Activated CD4-positive, CD25-positive, alpha-beta regulatory T cell treated with anti-CD3 and anti-CD28 coated beads, Interleukin-2, amount 50 U/mL, for 24 hours (primary cell): Measurements from ENCODE around the gene OR51G1.
"Not testable (repeated sequence)": the region's sequence is repeated elsewhere in the genome, so short reads cannot be mapped to it uniquely, and the experiment has no call there.

ENCODE experiments used
- ATAC-seq, 2 donors: fragments of 150-1000 bp; cut with Tn5 transposase; one replicate each; pipeline ENCODE4 v1.10.0; 2021; ENCODE audit warnings: mild to moderate bottlenecking in 1 of 2, moderate library complexity in 1 of 2

Gene OR51G1, protein sequence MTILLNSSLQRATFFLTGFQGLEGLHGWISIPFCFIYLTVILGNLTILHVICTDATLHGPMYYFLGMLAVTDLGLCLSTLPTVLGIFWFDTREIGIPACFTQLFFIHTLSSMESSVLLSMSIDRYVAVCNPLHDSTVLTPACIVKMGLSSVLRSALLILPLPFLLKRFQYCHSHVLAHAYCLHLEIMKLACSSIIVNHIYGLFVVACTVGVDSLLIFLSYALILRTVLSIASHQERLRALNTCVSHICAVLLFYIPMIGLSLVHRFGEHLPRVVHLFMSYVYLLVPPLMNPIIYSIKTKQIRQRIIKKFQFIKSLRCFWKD

DNA sequence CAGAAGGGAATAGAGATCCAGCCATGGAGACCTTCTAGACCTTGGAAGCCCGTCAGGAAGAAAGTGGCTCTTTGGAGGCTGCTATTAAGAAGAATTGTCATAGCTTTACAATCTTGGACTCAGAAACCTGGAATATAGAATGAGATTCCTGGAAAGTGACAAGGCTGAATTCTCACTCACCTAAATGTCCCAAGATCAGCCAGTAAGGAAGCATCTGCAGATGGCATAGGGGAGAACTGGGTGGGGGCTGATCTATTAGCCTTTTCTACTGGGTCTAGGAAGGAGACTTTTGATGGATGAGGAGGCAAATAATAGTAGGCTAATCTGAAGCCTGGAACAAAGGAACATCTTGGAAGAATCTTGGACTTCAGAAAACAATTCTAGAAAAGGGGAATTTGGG lies at the start of gene OR51G1:
OR51G1 (minus strand) TSS at position 101 of the 400 bp plus-strand sequence; CDS start at position 101, 0 bp downstream.
- no peak for ATAC-seq

DNA sequence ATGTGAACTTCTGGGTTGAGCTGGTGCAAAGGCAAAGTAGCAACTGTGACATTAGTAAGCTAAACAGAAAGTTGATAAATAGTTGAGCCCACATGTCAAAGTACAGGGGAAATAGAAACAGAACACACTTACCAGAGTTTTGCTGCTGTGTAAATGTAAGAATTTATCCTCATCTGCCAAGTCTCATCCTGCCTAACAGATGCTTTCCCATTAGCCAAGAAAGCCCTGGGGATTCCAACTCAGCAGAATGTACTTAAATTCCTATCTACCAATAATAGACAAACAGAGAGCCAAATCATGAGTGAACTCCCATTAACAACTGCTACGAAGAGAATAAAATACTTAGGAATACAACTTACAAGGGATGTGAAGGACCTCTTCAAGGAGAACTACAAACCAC lies 38.7 kb upstream of the OR51G1 start:
- no peak for ATAC-seq

DNA sequence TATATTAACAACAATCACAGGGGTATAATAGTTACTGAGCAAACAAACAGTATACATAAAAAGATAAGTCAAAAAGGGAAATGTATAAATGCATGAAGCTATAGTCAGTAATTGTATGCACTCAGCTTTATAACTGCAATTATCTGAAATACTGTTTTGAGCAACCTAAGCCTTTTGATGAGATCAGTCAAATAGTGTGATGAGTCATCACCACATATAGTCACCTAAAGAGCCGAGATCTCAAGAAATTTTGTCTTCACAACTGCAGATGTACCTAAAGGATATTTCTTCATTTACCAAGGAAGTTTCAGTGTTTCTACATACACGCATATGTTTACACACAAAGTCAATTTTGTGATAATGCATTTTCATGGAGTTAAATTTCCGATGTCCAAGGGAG lies 36.7 kb upstream of the OR51G1 start:
- ATAC-seq = no peak

DNA sequence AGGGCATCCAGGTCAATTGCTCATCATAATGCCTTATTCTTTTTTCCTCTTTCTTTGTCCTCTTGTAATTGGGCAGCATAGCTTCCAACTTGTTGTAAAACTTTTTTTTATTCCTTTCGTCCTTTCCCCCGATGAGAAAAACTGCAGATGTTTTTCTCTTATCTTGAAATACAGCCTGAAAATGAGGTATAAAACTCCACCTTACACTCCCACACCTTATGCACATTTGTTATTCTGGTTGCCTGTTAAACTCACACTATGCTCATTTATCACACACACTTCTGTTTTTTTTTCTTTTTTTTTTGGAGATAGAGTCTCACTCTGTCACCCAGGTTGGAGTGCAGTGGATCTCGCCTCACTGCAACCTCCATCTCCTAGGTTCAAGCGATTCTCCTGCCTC lies 33.3 kb upstream of the OR51G1 start:
- no peak for ATAC-seq

DNA sequence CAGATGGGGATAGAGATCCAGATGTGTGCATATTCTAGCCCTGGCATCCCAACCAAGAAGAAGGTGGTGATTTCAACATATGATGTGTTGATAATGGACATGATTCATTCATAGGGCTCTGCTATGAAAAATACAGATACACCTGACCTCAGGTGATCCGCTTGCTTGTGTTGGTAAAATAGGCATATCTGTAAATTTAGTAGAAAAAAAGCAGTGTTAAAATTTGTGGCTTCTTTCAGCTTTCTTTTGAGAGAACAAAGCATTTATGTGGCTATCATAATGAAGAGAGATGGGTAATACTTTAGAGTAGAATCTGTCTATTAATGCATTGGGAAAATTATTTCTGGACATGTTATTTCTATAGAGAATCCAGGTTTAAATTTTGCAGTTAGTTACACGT lies 31.5 kb upstream of the OR51G1 start, which contains the start of gene OR51A2:
OR51A2 (minus strand) TSS at position 101 of the 400 bp plus-strand sequence; CDS start at position 101, 0 bp downstream.
- not testable (repeated sequence) for ATAC-seq

DNA sequence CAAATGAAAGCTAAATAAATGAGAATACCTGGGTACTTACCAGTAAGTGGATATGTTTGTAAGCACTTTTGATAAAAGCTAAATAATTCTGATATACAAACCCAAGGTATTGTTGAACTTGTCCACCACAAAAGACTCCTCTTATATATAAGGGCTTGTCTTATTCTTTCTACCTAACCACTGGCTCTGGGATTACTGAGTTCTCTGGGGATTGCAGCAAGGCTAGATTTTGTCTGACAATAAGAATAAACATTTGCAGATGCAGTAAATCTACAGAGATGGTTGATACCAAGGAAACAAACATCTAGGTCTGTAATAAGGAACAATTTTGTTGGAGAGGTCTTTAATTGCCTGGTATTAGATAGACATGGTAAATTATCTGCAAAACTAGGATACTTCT lies 23.4 kb upstream of the OR51G1 start, which contains the start of gene OR51A4:
OR51A4 (minus strand) TSS at position 101 of the 400 bp plus-strand sequence. CDS start 505 bp downstream, outside the sequence.
- no peak for ATAC-seq

DNA sequence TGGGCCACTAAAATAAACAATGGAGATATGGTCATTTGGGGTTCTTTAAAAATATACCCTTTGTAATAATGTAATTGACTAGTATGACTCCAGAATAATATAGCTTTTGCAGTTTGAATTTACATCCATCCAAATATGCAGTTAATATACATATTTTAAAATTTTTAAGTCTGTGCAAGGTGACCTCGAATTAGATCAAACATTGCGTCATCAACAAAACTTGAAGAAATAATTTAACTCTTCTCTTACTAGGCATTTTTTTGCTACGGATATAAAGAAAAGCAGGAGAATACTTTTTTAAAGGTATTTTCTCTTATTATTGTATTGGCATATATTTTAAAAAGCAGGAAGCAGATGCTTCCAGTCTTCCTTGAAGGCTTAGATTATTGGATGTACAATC lies 12.6 kb upstream of the OR51G1 start:
- ATAC-seq = no peak

DNA sequence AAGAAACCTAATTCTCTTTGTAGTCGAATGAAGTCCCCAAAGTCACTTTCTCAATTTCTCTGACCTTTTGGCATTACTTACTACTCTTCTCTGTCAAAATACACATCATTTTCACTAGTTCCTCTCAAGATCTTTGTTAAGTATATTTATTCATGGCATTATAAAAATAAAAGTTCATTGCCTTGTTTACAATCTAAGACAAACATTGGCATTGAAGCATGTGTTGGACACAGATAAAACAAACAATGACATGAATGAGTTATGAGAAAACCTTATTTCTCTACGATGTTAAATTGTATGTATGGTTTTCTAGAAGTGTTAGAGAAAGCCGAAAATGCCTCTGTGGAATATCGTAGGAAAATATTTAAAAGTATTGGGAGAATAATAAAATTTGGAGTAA lies 8.6 kb upstream of the OR51G1 start:
- ATAC-seq = no peak

DNA sequence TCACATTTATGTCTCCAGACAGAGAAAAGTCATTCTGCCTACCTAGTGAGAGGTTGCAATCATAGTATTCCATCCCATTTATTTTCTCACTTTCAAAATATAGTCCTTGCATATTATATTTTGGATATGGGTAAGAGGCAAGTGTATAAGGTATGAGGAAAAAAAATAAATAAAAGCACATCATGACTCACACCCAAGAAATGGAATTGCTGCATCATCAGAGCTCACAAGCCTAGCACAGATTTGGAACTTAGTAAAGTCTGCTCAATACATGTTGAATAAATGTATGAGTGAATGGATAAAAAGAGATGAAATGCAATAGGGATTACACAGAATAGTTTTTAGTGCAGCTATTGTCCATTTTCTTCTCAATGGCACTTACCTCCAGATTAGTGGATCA lies 2.5 kb upstream of the OR51G1 start:
- no peak for ATAC-seq

DNA sequence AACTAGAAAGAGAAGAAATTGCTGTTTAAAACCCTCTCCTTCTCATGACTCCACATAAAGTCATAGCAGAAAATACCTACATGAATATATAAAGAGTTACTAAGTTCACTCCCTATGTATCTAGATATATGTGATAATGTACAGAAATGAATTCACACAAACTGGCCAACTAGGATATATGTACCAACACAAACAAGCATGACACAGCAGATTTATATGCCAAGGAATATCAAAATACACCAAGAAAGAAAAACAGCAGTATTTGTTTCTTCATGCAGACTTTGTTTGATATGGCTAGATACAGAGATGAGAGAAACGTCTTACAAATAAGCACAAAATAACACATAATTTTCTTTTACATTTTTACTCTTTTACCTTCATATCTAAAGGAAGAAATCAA lies 1.8 kb downstream of the OR51G1 start:
- ATAC-seq = no peak

DNA sequence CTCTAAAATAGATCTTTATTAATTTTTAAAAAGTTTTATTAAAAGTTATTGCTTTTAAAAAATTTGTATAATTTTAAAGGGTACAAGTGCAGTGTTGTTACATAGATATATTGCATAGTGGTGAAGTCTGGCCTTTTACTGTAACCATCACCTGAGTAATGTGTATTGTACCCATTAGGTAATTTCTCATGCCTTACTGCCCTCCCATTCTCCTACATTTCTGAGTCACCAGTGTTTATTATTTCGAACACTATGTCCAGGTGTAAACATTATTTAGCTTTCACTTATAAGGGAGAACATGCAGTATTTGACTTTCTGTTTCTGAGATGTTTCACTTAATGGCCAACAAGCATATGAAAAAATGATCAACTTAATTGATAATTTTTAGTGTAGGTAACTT lies 2.3 kb downstream of the OR51G1 start:
- ATAC-seq = no peak

DNA sequence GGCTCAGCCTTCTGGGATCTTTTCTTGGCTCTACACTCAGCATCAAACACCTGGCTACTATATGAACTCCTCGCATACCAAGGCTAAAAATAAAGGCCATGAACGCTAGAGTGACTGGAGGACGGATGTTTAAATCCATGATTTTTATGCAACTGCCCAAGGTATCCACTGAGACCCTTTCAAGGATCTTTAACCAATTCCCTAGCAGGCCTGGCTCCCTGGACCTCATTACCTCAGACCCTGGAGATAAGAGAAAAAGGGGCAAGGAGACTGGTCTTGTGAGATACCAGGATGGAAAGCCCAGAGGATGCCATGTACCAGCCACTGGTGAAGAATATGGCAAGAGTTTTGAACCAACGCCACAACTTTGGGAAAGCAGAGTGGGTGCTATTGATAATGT lies 4.9 kb downstream of the OR51G1 start, which contains the start of gene OR51G2:
OR51G2 (minus strand) TSS at position 101 of the 400 bp plus-strand sequence. CDS start 3,687 bp downstream, outside the sequence.
- no peak for ATAC-seq

DNA sequence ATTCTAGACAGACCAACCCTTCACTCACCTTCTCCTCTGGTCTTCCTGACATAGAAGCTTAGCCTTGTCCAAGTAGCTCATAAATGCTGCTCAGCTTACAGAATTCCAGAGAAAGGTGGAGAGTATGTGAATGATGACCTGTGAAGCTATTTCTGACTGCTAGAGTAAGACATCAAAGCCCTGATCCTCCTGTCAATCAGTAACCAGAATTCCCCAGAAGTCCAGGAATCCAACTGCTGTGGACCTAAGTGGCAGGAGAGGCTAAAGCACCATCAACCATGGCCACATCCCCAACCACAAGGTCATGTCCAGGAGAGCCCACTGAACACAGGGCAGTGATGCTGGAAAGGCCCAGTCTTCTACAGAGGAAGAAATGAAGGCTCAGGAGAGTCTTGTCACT lies 7.6 kb downstream of the OR51G1 start:
- no peak for ATAC-seq

DNA sequence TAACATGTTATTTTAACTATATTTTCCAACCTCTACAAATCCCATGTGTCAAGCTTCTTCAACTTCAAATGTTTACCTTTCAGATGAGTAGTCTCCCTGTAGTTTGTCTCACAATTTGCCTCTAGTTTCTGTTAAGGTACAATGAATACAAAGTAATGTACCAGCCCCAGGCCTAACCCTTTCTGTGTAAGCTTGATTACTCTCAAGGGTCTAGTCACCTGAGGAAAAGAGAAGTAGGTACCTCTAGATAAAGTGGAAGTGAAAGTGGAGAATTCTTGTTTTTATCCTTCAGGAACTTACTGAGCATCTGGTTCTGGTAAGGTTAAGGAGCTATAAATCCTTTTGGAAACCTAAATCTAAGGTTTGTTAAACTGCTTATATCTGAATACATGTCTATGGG lies 20.7 kb downstream of the OR51G1 start, which contains the start of gene OR51A7:
OR51A7 (plus strand) TSS at position 300 of the 400 bp plus-strand sequence. CDS start 3,587 bp downstream, outside the sequence.
- ATAC-seq = no peak

DNA sequence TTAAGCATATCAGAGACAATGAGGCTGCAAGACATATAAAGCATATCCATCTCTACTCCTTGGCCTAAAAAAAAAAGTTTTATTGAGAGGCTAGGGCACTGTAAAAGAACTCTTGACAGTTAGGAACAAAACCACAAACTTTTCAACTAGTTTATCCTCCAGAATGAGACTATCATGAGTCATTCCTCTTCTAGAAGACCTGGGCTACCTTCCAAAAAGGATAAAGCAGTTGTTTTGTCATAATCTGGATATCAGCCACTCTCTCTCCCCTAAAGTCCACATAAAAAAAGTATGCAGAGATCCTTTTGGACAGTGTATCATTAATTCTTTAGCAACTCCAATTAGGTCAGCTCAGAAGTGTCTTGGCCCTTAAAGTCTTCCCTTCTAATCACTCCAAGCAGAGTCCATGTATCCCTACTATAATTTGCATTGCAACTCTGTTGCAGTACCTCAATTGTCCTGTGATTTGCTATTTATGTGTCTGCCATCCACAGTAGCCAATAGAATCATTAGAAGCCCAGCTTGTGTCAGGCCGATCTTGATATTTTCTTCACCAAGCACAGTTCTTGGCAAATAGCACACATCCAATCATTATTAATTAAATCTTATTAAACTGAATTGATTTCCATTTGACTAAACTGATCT lies 32.0 kb downstream of the OR51G1 start:
- ATAC-seq = no peak

DNA sequence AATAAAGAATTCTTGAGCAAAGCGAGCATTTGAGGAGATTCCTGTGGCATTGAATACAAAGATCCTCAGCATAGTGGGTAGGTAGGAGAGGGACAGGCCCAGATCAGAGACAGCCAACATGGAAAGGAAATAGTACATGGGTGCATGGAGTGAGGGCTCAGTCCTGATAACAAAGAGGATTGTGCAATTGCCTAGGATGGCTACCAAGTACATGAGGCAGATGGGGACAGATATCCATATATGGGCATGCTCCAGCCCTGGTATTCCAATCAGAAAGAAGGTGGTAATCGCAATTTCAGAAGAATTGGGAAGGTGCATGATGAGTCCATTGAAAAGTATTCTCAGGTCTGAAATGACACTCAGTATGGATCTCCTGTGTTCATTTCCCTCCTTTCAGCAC lies 33.9 kb downstream of the OR51G1 start:
- no peak for ATAC-seq

DNA sequence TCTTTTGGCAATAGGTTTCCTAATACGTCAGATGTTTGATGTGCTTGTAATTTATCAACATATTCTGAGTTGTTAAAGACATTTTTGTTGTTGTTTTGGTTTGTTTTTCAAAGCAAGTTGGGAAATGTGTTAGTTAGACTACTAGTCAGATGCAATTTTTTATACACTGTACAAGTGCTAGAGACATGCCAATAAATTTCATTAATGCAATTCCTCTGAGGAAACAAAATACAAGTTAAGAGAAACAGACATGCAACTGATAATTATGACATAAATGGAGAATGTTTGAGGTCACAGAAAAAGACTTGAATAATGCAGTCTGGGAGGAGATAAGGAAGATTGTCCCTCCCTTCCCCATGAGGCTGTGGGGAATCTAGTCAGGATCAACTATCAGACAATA lies 36.5 kb downstream of the OR51G1 start:
- ATAC-seq = no peak

DNA sequence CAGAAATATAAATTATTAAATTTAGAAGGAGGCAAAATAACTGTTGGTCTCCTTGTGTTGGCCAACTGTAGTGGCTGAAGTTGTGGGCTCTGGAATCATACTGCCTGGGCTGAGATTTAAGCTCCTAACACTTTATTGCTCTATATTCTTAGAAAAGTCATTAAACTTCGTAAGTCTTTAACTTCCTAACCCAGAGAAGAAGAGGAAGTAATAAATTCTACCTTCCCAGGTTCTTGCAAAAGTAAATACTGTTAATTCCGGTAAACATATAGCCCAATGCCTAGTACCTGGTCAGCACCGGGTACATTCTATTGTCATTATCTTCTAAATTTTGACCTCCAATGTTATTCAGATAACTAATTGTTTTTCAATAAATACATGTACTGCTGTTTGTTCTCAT lies 38.0 kb downstream of the OR51G1 start:
- no peak for ATAC-seq

DNA sequence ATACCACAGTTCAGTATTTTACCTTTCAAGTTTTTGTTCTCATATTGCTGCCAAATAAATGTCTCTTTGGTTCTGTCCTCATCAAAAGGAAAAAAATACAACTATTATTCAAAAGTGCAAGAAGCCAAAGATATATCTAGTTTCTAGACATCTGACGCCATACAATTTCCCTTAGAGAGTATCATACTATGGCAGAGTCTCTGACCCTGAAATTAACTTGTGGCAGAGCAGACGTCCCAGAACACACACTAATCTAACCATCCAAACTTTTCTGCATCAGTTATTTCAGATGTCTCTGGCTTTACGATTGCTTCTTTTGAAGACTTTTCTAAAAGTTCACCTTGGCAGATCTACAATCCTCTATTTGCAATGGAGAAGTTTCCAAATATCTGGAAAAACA lies 39.8 kb downstream of the OR51G1 start:
- ATAC-seq = no peak

DNA sequence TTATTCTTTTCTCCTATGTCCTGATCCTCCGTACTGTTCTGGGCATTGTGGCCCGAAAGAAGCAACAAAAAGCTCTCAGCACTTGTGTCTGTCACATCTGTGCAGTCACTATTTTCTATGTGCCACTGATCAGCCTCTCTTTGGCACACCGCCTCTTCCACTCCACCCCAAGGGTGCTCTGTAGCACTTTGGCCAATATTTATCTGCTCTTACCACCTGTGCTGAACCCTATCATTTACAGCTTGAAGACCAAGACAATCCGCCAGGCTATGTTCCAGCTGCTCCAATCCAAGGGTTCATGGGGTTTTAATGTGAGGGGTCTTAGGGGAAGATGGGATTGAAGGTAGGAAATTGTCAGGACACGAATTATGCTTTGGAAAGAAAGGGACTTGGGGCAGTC lies 41.6 kb downstream of the OR51G1 start:
- ATAC-seq = no peak

DNA sequence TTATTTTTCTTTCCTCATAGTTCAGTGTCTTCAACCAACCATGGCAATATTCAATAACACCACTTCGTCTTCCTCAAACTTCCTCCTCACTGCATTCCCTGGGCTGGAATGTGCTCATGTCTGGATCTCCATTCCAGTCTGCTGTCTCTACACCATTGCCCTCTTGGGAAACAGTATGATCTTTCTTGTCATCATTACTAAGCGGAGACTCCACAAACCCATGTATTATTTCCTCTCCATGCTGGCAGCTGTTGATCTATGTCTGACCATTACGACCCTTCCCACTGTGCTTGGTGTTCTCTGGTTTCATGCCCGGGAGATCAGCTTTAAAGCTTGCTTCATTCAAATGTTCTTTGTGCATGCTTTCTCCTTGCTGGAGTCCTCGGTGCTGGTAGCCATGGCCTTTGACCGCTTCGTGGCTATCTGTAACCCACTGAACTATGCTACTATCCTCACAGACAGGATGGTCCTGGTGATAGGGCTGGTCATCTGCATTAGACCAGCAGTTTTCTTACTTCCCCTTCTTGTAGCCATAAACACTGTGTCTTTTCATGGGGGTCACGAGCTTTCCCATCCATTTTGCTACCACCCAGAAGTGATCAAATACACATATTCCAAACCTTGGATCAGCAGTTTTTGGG lies 42.2 kb downstream of the OR51G1 start, which contains the start of gene OR51T1:
OR51T1 (plus strand) TSS at position 41 of the 641 bp plus-strand sequence; CDS start at position 41, 0 bp downstream.
- ATAC-seq = no peak

DNA sequence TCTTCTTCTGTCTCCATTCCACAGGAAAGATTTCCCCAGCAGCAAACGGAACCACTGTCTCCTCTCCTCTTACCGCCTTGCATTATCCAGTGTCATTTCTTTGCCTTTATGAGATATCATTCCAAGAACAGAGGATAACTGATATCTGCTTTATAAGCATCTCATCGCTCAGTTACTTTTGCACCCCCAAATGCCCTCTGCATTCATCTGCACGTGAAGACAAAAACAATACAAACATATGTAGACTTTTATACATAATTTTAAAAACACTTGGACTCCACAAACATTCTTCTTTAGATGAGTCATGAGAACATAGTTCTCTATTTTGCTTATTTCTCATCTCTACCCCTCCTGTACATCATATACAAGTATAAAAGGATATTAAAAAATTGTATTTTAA lies 43.0 kb downstream of the OR51G1 start:
- ATAC-seq = no peak
